ENCODE measurements around the gene SLC16A13.
"Not testable (repeated sequence)": the region's sequence is repeated elsewhere in the genome, so short reads cannot be mapped to it uniquely, and the experiment has no call there.

The SLC16A13 gene

DNA sequence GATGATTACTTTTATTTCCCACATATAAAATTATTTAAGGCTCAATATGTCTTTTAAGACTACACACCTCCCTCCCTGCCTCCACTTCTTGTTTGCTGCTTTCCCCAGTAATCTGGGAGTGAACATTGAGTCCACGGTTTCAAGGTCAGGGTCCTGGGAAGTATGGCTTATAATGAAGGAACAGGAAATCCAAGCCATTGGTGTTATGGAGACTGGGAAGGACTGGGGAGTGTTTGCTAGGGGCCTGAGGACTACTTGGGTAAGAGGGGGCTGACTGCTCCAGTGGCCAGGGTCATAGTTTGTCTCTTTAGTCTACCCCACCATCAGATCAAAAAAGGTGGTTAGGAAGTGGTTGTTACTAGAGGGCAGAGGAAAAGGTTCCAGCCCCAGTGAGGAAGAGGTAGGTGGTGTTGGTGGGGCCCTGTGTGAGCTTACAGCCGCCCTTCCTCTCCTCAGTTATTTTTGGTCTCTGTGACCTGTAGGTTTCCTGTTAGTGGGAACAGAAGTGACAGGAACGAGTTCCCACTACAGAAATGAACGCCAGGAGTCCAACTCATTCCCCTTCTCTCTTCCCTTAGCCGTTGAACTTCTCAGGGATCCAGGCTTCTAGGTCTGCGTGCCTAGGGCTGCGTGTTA, 742 bp upstream of the SLC16A13 start:
- peak in 2 of 3 donors; percentile 28 to 34 for DNase-seq

DNA sequence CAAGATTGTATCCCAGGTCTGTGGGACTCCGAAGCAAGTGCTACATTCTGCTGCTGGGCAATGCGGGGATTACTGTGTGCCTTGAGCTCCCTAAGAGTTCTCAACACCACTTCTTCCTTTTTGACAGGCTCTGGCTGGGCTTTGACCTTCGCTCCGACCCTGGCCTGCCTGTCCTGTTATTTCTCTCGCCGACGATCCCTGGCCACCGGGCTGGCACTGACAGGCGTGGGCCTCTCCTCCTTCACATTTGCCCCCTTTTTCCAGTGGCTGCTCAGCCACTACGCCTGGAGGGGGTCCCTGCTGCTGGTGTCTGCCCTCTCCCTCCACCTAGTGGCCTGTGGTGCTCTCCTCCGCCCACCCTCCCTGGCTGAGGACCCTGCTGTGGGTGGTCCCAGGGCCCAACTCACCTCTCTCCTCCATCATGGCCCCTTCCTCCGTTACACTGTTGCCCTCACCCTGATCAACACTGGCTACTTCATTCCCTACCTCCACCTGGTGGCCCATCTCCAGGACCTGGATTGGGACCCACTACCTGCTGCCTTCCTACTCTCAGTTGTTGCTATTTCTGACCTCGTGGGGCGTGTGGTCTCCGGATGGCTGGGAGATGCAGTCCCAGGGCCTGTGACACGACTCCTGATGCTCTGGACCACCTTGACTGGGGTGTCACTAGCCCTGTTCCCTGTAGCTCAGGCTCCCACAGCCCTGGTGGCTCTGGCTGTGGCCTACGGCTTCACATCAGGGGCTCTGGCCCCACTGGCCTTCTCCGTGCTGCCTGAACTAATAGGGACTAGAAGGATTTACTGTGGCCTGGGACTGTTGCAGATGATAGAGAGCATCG, 2.4 kb downstream of the SLC16A13 start:
- no peak for DNase-seq

DNA sequence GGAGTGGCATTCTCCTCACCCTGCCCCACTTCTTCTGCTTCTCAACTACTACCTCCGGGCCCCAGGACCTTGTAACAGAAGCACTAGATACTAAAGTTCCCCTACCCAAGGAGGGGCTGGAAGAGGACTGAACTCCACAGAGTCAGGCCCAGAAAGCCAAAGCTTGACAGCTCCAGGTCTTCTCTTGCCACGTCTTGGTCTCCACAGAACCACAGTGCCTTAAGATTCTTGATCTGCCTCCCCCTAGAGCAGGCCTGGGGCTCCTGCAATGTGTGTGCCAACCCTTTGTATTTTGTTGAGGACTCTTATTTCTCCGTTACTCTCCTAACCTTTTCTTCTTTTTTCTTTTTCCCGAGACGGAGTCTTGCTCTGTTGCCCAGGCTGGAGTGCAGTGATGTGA, 4.0 kb downstream of the SLC16A13 start:
- DNase-seq = no peak

DNA sequence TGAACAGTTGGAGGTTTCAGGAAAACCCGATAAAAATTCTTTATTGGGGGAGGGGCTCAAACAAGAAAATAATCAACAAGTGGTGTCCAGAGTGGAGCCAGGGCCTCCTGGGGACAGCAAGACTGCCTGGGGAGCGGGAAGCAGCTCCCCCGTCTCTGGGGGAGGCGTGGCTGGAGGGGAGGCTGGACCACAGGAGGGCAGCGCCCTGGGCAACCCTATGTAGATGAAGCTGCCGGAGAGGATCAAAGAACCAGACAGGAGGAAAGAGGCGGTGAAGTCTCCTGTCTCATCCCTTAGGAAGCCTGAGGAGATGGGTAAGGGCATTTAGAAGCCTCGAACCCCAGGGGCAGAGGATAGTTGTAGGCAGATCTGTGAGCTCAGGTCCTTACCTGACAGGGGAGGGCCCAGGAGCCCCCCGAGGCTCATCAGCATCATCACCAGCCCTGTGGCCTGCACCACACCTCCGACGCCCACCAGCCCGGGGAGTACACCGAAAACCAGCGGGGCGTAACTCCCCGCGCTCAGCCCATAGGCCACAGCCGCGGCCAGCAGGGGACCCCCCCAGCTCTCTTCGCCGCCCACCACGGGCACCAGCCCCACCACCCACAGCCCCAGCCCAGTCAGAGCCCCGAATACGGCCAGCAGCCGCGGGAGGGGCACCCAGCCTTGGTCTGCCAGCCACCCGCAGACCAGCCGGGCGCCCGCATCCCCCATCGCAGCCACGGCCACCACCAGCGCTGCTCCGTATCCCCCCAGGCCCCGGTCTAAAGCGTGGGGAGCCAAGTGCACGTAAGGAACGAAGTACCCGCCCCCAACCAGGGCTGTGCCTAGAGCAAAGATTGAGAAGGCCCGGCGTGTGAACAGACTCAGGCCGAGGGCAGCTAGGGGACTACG, 6.0 kb downstream of the SLC16A13 start:
- DNase-seq = no peak

DNA sequence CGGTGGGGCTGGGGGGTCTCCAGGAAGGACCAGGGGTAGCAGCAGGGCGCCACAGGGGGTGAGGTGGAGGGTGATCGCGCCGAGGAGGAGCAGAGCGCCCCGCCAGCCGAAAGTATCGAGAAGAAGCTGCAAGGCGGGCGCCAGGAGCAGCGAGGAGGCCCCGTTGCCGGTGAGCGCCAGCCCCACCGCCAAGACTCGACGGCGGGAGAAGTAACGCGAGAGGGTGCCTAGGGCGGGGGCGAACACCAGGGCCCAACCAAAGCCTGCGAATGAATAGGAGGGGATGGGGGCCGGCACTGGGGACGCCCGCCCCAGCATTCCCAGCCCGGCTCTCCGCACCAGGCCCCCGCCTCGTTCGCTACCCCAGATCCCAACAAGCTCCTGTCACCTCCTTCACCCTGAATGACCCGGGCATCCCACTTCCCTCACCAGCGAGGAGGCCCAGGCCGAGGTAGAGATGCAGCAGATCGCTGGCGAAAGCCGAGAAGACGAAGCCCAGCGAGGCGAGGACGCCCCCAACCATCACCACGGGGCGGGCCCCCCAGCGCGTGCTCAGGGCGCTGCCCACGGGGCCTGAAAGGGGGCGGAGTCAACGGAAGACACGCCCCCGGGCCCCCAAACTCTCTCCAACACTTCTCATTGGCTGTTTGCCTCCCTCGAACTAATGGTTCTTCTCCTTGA, 6.8 kb downstream of the SLC16A13 start:
- no peak for DNase-seq

DNA sequence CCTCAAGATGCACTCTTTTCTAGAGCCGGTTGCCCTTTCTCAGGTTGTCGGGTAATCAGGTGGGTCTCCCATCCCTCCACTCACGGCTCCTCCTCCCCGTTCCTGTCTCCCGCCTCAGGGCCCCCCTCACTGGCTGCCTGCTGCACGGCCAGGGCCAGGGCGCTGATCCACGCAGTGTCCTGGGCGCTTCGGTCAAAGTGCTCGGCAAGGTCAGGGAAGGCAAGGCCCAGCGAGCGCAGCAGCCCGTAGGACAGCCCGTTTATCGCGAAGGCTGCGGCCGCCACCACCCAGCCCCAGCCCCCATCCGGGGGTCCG, 7.3 kb downstream of the SLC16A13 start:
- DNase-seq = no peak

DNA sequence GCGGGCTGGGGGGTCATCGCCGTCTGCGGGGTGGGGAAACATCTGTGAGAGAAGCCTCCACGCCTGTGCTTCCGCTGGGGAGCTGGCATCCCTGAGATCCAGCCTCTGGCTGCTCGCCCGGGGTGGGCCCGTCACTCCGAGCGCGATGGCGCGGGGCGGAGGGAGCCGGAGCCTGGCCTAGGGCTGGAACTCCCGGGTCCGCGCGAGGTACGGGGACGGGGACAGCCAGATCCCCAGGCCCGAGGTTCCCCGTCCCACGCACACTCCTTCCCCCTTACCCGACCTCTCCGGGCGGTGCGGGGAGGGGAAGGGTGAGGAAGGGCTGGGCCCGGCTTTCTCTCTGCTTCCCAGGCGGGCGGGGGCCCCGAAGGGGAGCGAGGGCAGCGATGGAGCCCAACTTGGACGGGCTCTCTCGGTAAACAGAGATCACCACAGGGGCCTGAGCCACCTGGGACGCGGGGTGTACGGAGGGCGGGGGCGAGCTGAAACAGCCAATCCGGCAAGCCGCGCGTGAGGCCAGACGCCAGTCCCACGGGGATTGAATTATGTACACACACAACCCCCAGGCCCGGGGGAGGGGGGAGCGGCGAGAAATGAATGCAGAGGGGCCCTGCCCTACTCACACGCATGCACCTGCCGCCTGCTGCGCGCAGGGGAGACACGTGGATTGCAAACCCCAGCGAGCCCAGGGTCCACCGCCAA, 7.8 kb downstream of the SLC16A13 start, which contains the start of gene SLC16A11:
TSS of gene SLC16A11 (minus strand) at position 596 of the 702 bp plus-strand sequence. CDS start at position 17, 579 bp downstream.
- DNase-seq = peak; percentile 27 to 55 (median 30)

DNA sequence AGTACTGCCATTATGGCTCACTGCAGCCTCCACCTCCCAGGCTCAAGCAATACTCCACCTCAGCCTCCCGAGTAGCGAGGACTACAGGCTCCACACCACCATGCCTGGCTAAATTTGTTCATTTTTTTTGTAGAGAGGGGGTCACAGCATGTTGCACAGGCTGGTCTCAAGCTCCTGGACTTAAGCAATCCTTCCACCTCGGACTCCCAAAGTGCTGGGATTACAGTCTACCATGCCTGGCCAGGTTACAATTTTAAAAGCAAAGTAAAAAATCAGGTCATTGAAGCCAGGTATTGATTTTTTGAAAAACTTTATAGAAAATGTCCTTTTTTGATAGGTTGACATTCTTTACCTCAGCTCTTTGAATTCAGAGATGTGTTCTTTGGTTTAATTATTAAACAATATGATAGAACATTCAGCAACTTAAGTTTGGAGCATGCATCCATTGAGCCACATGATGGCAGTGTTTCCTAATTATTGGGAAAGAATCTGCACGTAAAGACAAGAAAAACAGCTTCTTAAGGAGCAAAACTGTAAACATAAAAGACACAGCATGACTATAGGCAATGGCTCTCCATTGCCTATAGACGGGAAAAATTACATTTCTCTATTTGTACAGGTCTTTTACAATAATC, 9.8 kb downstream of the SLC16A13 start:
- peak; percentile 70 to 90 (median 85) for DNase-seq

DNA sequence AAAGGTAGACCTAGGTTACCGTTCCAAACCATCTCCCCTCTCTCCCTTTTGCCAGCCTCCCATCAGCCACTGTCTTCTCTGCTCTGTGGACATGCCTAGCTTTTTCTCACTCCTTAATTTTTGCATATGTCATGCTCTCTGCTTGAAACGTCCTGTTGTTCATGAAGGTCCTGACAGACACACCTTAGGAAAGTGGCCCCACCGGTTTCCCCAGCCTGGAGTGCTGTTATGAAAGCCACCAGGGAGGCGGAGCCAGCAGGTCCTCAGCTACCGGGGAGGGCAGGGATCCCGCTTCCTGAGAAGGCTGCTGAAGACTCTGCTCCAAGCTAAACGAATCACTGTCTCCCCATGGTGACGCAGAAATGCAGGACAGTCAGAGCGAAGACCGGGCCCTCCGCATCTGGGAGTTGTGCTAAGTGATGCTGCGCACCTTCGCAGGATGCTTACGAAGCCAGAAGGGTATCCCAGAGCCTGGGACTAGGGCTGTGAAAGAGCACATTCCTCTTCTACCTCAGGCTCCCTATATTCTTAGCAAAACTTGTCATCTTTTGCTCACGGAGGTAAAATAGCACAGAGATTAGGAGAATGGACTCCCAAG, 10.4 kb downstream of the SLC16A13 start:
- no peak for DNase-seq

DNA sequence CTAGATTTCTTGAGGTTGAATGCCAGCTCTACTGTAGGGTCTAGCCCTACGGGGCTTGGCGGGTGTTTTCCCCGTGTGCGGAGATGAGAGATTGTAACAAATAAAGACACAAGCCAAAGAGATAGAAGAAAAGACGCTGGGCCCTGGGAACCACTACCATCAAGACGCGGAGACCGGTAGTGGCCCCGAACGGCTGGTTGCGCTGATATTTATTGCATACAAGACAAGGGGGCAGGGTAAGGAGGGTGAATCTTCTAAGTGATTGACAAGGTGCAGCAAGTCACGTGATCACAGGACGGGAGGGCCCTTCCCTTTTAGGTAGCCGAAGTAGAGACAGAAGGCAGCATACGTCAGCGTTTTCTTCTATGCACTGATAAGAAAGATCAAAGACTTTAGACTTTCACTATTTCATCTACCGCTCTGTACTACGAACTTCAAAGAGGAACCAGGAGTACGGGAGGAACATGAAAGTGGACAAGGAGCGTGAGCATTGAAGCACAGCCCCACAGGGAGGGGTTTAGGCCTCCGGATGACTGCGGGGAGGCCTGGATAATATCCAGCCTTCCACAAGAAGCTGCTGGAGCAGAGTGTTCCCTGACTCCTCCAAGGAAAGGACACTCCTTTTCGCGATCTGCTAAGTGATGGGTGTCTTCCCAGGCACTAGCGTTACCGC, 11.0 kb downstream of the SLC16A13 start:
- DNase-seq = not testable (repeated sequence)

DNA sequence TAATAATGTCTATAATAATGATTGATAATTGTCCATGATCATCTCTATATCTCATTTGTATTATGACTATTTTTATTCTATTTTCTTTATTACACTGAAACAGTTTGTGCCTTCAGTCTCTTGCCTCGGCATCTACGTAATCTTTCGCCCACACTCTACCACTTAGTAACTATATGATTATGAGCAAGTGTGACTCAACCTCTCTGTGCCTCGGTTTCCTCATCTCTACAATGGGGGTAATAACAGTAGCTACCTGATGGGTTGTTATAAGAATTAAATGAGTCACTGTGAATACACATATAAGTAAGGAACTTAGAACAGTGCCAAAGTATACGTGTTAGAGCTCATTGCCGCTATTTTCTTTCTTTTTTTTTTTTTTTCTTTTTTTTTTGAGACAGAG, 11.8 kb downstream of the SLC16A13 start:
- no peak for DNase-seq

DNA sequence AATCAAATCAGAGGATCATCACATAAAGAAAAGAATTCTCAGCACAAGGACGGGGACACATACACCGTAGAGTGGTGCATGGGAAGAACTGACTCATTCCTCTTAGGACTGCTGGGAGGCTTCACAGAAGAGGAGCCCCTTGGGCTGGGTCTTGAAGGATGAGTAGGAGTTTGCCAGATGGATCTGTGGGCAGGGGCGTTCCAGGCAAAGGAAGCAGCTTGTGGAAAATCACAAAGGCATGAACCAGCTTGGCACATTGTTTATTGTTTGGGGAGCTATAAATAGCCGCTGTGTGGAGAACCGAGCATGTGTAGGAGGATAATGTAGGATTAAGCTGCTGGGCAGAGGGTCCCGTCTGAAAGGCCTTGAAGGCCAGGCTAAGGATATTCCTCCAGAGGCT, 13.2 kb downstream of the SLC16A13 start:
- DNase-seq = no peak

DNA sequence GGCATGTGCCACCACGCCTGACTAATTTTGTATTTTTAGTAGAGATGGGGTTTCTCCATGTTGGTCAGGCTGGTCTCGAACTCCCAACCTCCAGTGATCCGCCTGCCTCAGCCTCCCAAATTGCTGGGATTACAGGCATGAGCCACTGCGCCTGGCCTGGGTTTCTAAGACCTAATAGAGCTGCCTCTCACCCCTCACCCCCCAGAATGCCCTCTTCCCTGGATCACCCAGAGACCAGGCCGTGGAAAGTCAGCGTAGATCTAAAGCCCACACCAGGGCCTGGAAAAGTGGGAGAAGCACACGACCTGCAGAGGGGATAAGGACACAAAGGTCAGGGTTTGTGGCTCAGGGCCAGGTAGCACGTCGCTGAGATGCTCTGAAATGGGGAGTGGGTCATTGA, 14.8 kb downstream of the SLC16A13 start:
- DNase-seq = not testable (repeated sequence)

DNA sequence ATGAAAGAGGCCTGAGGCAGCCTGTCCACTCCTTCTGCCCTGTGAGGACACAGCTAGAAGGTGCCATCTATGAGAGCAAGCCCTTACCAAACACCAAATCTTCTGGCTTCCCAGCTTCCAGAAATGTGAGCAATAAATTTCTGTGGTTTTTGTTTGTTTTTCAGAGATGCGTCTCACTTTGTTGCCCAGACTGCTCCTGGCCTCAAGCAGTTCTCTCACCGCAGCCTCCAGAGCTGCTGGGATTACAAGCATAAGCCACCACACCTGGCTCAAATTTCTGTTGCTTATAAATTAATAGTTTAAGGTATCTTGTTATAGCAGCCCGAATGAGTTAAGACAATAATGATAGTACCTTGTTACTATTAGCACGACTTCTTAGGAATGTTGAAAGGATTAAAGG, 20.6 kb downstream of the SLC16A13 start:
- DNase-seq = no peak

DNA sequence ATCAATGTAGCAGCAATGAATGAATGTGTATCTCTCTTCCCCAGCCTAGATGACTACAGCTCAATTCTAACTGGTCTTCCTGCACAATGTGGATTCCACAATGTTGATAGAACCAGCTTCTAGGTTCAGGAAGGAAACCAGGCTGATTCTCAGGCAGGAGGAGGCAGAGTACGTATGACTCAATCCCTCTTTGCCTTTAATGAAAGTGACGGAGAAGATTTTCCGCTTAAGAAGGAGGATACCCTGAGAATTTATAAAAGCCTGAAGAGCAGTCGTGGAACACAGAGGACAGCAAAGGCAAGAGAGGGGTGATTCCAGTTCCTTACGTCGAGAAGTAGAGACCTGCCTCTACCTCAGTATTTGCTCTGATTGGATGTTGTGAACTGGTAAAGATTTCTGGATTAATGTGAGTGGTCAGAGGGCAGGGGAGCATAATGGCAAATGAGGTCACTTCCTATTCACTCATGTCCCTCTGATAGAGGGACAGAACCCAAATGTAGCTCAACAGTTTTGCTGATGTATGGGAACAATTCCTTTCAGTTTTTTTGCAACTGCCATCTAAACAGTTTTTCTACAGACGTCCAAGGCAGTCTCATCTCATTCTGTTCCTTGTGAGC, 23.1 kb downstream of the SLC16A13 start:
- DNase-seq = peak; percentile 39 to 68 (median 49)

DNA sequence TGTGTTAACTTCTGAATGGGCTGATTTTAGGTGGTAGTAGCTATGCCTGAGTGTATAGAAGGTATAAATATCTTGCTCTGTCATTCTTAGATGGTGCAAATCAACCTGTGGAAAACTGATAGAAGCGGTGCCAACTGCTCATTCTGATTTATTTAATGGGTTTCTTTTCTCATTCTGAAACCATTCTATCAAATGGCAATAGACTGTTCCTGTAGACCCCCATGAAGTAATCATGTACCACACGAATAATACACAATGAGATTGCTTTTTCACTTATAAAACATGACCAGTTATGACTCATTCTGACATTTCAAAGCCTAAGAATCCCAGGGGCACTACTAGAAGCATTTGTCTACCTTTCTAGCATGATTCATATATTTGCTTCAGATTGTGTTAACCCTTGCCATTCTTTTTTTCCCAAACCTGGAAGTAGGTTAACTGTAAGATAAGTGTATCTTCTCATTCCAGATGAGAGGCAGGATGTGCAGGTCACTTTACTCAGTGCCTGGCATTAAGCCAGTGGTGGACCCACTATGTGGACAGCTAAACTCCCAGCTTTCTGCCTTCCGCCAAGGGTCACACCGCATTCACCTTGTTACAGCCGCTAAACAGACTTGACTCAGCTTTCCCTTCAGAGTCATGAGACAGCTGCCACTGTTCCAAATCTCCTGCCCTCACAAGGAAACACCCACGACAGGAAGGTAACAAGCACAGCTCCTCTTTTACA, 24.5 kb downstream of the SLC16A13 start:
- DNase-seq = peak in 2 of 3 donors; percentile 58 to 65

DNA sequence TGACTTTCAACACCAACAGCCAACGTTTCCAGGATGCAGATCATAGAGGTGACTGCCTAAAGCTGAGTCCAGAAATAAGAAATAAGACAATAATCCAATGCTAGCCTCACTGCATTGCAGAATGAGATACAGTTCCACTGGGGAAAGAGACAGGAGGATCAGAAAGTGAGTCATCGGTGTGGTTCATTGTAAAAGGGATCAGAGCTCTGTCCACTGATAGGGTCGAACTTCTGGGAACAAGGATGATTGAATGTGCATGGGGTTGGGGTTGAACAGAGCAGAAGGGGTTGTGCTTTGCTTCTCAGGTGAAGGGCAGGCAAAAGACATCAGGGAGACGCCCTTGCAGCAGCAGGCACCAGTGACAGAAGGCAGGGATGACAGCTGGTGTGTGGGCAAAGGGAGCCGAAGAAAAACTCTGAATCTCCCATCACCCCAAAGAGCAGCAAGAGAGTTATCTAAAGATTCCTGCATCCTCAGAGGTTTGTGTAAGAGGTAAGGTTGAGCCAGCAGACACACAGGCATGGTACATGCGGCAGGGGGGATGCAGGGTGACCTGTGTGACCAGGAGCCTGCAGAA, 27.8 kb downstream of the SLC16A13 start:
- peak in 1 of 3 donors; percentile 41 for DNase-seq

DNA sequence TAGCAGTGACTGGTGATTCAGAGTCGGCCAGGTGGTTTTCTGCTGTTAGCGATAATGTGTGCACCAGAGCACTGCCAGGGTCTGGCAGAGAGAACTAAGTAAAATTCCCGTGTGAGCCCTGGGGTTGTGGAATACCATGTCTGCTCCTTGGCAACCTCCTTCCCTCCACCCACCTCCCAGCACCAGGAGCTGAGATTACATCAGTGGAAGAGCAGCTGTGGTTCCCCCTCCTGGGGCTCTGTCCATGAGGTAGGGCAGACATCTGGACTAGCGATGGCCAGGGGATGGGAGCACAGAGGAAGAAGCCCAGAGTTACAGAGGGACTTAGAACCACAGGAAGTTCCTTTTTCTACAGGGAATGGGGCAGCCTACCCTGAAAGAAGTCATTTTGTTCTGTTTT, 28.4 kb downstream of the SLC16A13 start:
- peak in 2 of 3 donors; percentile 32 to 42 for DNase-seq

DNA sequence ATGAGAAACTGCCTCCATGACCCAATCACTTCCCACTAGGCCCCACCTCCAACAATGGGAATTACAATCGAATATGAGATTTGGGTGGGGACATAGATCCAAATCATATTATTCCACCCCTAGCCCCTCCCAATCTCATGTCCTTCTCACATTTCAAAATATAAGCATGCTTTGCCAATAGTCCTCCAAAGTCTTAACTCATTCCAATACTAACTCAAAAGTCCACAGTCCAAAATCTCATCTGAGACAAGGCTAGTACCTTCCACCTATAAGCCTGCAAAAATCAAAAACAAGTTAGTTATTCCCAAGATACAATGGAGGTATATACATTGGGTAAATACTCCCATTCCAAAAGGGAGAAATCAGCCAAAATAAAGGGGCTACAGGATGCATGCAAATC, 31.4 kb downstream of the SLC16A13 start:
- no peak for DNase-seq
